Fibroblast of skin of left biceps (primary cell): ENCODE measurements around the gene TMEM94.
"Not testable (repeated sequence)": the region's sequence is repeated elsewhere in the genome, so short reads cannot be mapped to it uniquely, and the experiment has no call there.

Experiments used
- DNase-seq, 2 experiments: peaks; one replicate each; pipeline ENCODE4 v3.0.0-alpha.2; 2013; ENCODE audit warnings: low read depth in 2 of 2

TMEM94 gene

GRCh38 chr17:75456417-75457046, at the start of gene TMEM94:
TMEM94 (plus strand) TSS chr17:75456635; CDS start chr17:75471906, 15,271 bp downstream.
- DNase-seq, result peak; percentile 95

GRCh38 chr17:75407655-75408352, 48.6 kb upstream of the TMEM94 start:
- DNase-seq, result no peak

- no peak for DNase-seq
Measured at GRCh38 chr17:75410141-75410540, 46.3 kb upstream of the TMEM94 start.

GRCh38 chr17:75411328-75412067, 44.9 kb upstream of the TMEM94 start:
- DNase-seq, result no peak

GRCh38 chr17:75412455-75413317, 43.7 kb upstream of the TMEM94 start:
- DNase-seq, result peak; percentile 41 to 49

- DNase-seq, result no peak
Measured at GRCh38 chr17:75414488-75414887, 41.9 kb upstream of the TMEM94 start.

GRCh38 chr17:75416006-75416405, 40.4 kb upstream of the TMEM94 start:
- no peak for DNase-seq

GRCh38 chr17:75417054-75417580, 39.3 kb upstream of the TMEM94 start:
- DNase-seq, result no peak

- DNase-seq, result no peak
Measured at GRCh38 chr17:75418531-75418930, 37.9 kb upstream of the TMEM94 start.

GRCh38 chr17:75428543-75429469, 27.6 kb upstream of the TMEM94 start:
- DNase-seq, result peak in 1 of 2 experiments; percentile 40

GRCh38 chr17:75430159-75430974, 26.1 kb upstream of the TMEM94 start:
- DNase-seq, result no peak

- no peak for DNase-seq
Measured at GRCh38 chr17:75433218-75433783, 23.1 kb upstream of the TMEM94 start.

- not testable (repeated sequence) for DNase-seq
Measured at GRCh38 chr17:75434433-75434832, 22.0 kb upstream of the TMEM94 start.

- DNase-seq, result not testable (repeated sequence)
Measured at GRCh38 chr17:75437404-75437803, 19.0 kb upstream of the TMEM94 start.

GRCh38 chr17:75439287-75439686, 17.1 kb upstream of the TMEM94 start:
- no peak for DNase-seq

GRCh38 chr17:75440738-75441448, 15.5 kb upstream of the TMEM94 start:
- DNase-seq, result no peak

GRCh38 chr17:75442168-75443103, 14.0 kb upstream of the TMEM94 start:
- DNase-seq, result no peak
